Activated CD8-positive, alpha-beta memory T cell treated with anti-CD3 and anti-CD28 coated beads for 1 hour (primary cell): Measurements from ENCODE around the gene RYR2.
"Not testable (repeated sequence)": the region's sequence is repeated elsewhere in the genome, so short reads cannot be mapped to it uniquely, and the experiment has no call there.

Experiments used
- DNase-seq, 2 donors: peaks; one replicate each; pipeline ENCODE4 v3.0.0-alpha.2; 2020; ENCODE audit warnings: low read depth in 1 of 2; ENCODE audit errors: extremely low read depth in 1 of 2

RYR2 gene

GRCh38 chr1:237817277-237817676 is 775.3 kb downstream of the RYR2 start:
- no peak for DNase-seq

- DNase-seq = not testable (repeated sequence)
Measured at GRCh38 chr1:237820634-237821033, 778.6 kb downstream of the RYR2 start.

- no peak for DNase-seq
Measured at GRCh38 chr1:237832858-237833257, 790.9 kb downstream of the RYR2 start.

GRCh38 chr1:237834048-237834447 is 792.1 kb downstream of the RYR2 start:
- DNase-seq = no peak

- no peak for DNase-seq
Measured at GRCh38 chr1:237834461-237834860, 792.5 kb downstream of the RYR2 start.

GRCh38 chr1:237838320-237838719 is 796.3 kb downstream of the RYR2 start:
- DNase-seq = no peak

GRCh38 chr1:237838904-237839534 is 797.0 kb downstream of the RYR2 start:
- no peak for DNase-seq

- no peak for DNase-seq
Measured at GRCh38 chr1:237841485-237841884, 799.5 kb downstream of the RYR2 start.

GRCh38 chr1:237843516-237843915 is 801.5 kb downstream of the RYR2 start:
- DNase-seq = not testable (repeated sequence)

GRCh38 chr1:237851210-237851845 is 809.3 kb downstream of the RYR2 start:
- no peak for DNase-seq

GRCh38 chr1:237852342-237852741 is 810.4 kb downstream of the RYR2 start:
- DNase-seq = no peak

- DNase-seq = no peak
Measured at GRCh38 chr1:237857455-237857854, 815.5 kb downstream of the RYR2 start.

GRCh38 chr1:237858992-237859391 is 817.0 kb downstream of the RYR2 start:
- DNase-seq = no peak

GRCh38 chr1:237861944-237862343 is 820.0 kb downstream of the RYR2 start:
- DNase-seq = no peak

- DNase-seq = no peak
Measured at GRCh38 chr1:237863234-237863633, 821.2 kb downstream of the RYR2 start.

- no peak for DNase-seq
Measured at GRCh38 chr1:237864338-237865244, 822.6 kb downstream of the RYR2 start.

GRCh38 chr1:237867380-237867888 is 825.5 kb downstream of the RYR2 start:
- DNase-seq = no peak

GRCh38 chr1:237868817-237869600 is 827.0 kb downstream of the RYR2 start:
- DNase-seq = no peak

- no peak for DNase-seq
Measured at GRCh38 chr1:237873487-237874211, 831.7 kb downstream of the RYR2 start.

GRCh38 chr1:237875291-237875690 is 833.3 kb downstream of the RYR2 start:
- no peak for DNase-seq
